ENCODE data around the gene KCNMA1.
A peak's percentile ranks its signal among the peaks of the same experiment; 100 is the strongest.

KCNMA1 gene

GRCh38 chr10:76946270-76946669, 691.3 kb downstream of the KCNMA1 start:
- DNase-seq: peak; percentile 36

- no peak for DNase-seq
These were observed 692.4 kb downstream of the KCNMA1 start for GRCh38 chr10:76945166-76945565.

- DNase-seq: no peak
These were observed 693.0 kb downstream of the KCNMA1 start for GRCh38 chr10:76944640-76945039.

- no peak for DNase-seq
These were observed 694.8 kb downstream of the KCNMA1 start for GRCh38 chr10:76942628-76943416.

- no peak for DNase-seq
These were observed 697.6 kb downstream of the KCNMA1 start for GRCh38 chr10:76939933-76940468.

- no peak for DNase-seq
These were observed 700.4 kb downstream of the KCNMA1 start for GRCh38 chr10:76937181-76937600.

- no peak for DNase-seq
These were observed 701.5 kb downstream of the KCNMA1 start for GRCh38 chr10:76935941-76936613.

GRCh38 chr10:76928565-76928964, 709.0 kb downstream of the KCNMA1 start:
- DNase-seq: no peak

- no peak for DNase-seq
These were observed 711.8 kb downstream of the KCNMA1 start for GRCh38 chr10:76925636-76926405.

- DNase-seq: no peak
These were observed 714.9 kb downstream of the KCNMA1 start for GRCh38 chr10:76922666-76923065.

- no peak for DNase-seq
These were observed 716.1 kb downstream of the KCNMA1 start for GRCh38 chr10:76921383-76922010.

- no peak for DNase-seq
These were observed 717.0 kb downstream of the KCNMA1 start for GRCh38 chr10:76920581-76920980.

GRCh38 chr10:76918106-76918505, 719.5 kb downstream of the KCNMA1 start:
- DNase-seq: no peak

GRCh38 chr10:76917071-76917470, 720.5 kb downstream of the KCNMA1 start:
- no peak for DNase-seq

GRCh38 chr10:76916536-76916935, 721.1 kb downstream of the KCNMA1 start:
- DNase-seq: no peak

GRCh38 chr10:76915316-76915715, 722.3 kb downstream of the KCNMA1 start:
- DNase-seq: no peak

GRCh38 chr10:76911184-76911583, 726.4 kb downstream of the KCNMA1 start:
- DNase-seq: no peak

- DNase-seq: no peak
These were observed 727.2 kb downstream of the KCNMA1 start for GRCh38 chr10:76910184-76910962.

GRCh38 chr10:76906256-76906655, 731.4 kb downstream of the KCNMA1 start:
- DNase-seq: no peak

GRCh38 chr10:76905251-76905650, 732.4 kb downstream of the KCNMA1 start:
- no peak for DNase-seq

GRCh38 chr10:76903387-76903945, 734.1 kb downstream of the KCNMA1 start:
- no peak for DNase-seq

GRCh38 chr10:76902949-76903348, 734.7 kb downstream of the KCNMA1 start:
- DNase-seq: peak; percentile 11
